Heart left ventricle (tissue), 16 donors: ENCODE results near the gene REPIN1. TPM values are rescaled to one million over a fixed set of nuclear protein-coding genes. Genes with fewer than 3 reads are reported as not detected.

Experiments used
- ATAC-seq, 4 donors: fragments of 200-7000 bp; cut with Tn5 transposase; one replicate each; pipeline ENCODE4 v1.9.1; 2020 to 2022; ENCODE audit warnings: moderate library complexity in 4 of 4, mild to moderate bottlenecking in 3 of 4, moderate number of reproducible peaks in 1 of 4
- DNase-seq, 5 donors: peaks; one replicate each; pipeline ENCODE4 v3.0.0-alpha.2; 2020
- H3K27ac ChIP-seq, 12 donors: fragments of 200-600 bp; sonication (generic) in 4 of 12; one replicate each; pipeline versions ENCODE4 v1.5.0 to v1.8.0; 2016 to 2022; ENCODE audit warnings: mild to moderate bottlenecking in 2 of 12
- H3K27me3 ChIP-seq, 9 donors: fragments of 200-600 bp; sonication (generic) in 2 of 9; one replicate each; pipeline versions ENCODE4 v1.5.1 to v1.8.0; 2016 to 2022; ENCODE audit warnings: mild to moderate bottlenecking in 3 of 9
- H3K36me3 ChIP-seq, 9 donors: fragments of 200-600 bp; sonication (generic) in 2 of 9; one replicate each; pipeline versions ENCODE4 v1.5.0 to v1.8.0; 2018 to 2022; ENCODE audit warnings: mild to moderate bottlenecking in 2 of 9
- H3K4me1 ChIP-seq, 12 donors: fragments of 200-600 bp; sonication (generic) in 4 of 12; one replicate each; pipeline versions ENCODE4 v1.5.0 to v1.8.0; 2016 to 2022; ENCODE audit warnings: mild to moderate bottlenecking in 3 of 12
- H3K4me3 ChIP-seq, 12 donors: fragments of 200-600 bp; sonication (generic) in 4 of 12; one replicate each; pipeline versions ENCODE4 v1.5.0 to v1.8.0; 2017 to 2022; ENCODE audit warnings: mild to moderate bottlenecking in 9 of 12, moderate library complexity in 4 of 12
- H3K9me3 ChIP-seq, 12 donors: fragments of 200-600 bp; sonication (generic) in 4 of 12; one replicate each; pipeline versions ENCODE4 v1.5.0 to v1.8.0; 2016 to 2022; ENCODE audit warnings: mild to moderate bottlenecking in 1 of 12
- CTCF ChIP-seq, 12 donors: fragments of 200-600 bp; sonication (generic) in 4 of 12; IDR thresholded peaks; one replicate each; pipeline versions ENCODE4 v1.5.0 to v1.8.0; 2018 to 2022; ENCODE audit warnings: antibody characterized with exemption in 12 of 12, mild to moderate bottlenecking in 5 of 12
- POLR2A ChIP-seq, 2 donors: fragments of 450-650 bp; IDR thresholded peaks; one replicate each; pipeline ENCODE4 v1.6.1; 2017; ENCODE audit warnings: antibody characterized with exemption in 2 of 2, mild to moderate bottlenecking in 2 of 2, moderate library complexity in 2 of 2
- WGBS, 4 donors: extraction: QIAGEN DNeasy Blood & Tissue Kit in 2 of 4; methylation state at CpG; one replicate each; pipeline versions ENCODE4 v1.1.5 to v1.1.7; 2013 to 2018; 5-methylcytosine and 5-hydroxymethylcytosine counted together
- intact Hi-C, 10 donors: fragments of 100-400 bp; cut with DNase I; formaldehyde crosslinking; loops; one replicate each; pipeline versions ENCODE4 v1.11.1 to v1.14.2; 2022
- polyA plus RNA-seq, 2 donors: library from polyadenylated mRNA; stranded (reverse); fragments of 200-250 nt; gene quantifications; one replicate each; pipeline ENCODE4 v1.2.3, GENCODE V29; 2013
- total RNA-seq, 9 donors: library from RNA; depleted of rRNA in 2 of 9; stranded (reverse); fragments of >200 nt in 2 of 9; fragmentation: NEBNext Ultra II Directional in 3 of 9; extraction: Animal tissue kit (Norgen Biotek cat#: 25700) in 3 of 9; gene quantifications; one replicate each; pipeline versions ENCODE4 v1.1.0 to v1.2.4, GENCODE V29; 2016 to 2023
- donor health status: ischemic (EF 13 %, LVEDD 7.1; RV severe dilation, severe dysfunction).
- donor health status: healthy with polysubstance abuse.
- donor health status: DM: no; HTN: yes; CAD: no.
- donor health status: DM: no; HTN: no; CAD: no.
- donor health status: ischemic (EF 25% LVEDD 6.9; RV normal size, moderate dysfunction).
- donor health status: ischemic (EF 25% LVEDD 5.7; RV mildly dilated, moderate dysfunction).
- donor health status: healthy.
- donor health status: DM: yes; HTN: yes; CAD: no.
- donor health status: ischemic (EF 35%, LVEDD 5.7; RV mildly dilated, moderate dysfunction).
- donor health status: nonischemic (EF 11% LVEDD 7.7; RV severe dilation, severe dysfunction).
- donor health status: DM: yes; HTN: yes; CAD: no.
- donor health status: PGD.
- donor health status: ischemic (EF 29% LVEDD 5.4; RV normal size, mild dysfunction).
- donor health status: nonischemic (EF 23%, LVEDD 6.1; RV moderate dilation, normal function).

The REPIN1 gene
- total and polyA plus RNA-seq, 11 donors = 49.8 to 141 (median 98.4) TPM

DNA sequence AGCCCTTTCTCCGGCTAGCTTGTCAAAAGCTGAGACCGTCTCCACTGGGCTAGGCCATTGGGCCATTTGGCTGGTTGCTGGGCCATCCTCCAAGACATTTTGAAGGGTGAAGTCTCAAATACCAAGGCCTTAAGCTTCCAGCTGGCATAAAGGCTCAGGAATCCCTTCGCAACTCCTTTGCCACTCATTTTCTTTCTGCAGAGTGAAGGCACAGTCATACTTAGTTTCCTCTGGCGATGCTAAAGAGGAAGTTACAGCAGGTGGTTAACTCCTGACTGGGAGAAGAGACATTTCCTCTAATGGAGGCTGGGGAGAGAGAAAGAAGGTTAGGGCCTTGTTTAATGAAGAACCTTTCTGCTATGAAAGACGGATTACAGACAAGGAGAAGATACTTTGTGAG, 4.8 kb upstream of the REPIN1 start:
- intact Hi-C loops = loop anchor here in 1 of 10 donors (5.0 kb wide), 1 partner anchor 43 kb away; a partner anchor contains a TSS
- Histone ChIP-seq H3K9me3 (no peaks in the 10 kb centered on the region), H3K36me3 (no peaks in the 10 kb centered on the region), H3K4me3 (no peak overlapping the region), H3K27ac (no peak overlapping the region), H3K27me3 (no peaks in the 10 kb centered on the region), H3K4me1 (peaks cover 0 to 31% (median 10%) of the 10 kb centered on the region in 12 donors)
- ATAC-seq (no peak), DNase-seq (no peak)
- TF ChIP-seq POLR2A (IDR thresholded peaks at IDR 0.05) (no peak), CTCF (IDR thresholded peaks at IDR 0.05) (no peak)
- WGBS, 4 donors = 69 to 83% (median 76%) methylated on average over 4 to 5 of the region's 5 CpGs

DNA sequence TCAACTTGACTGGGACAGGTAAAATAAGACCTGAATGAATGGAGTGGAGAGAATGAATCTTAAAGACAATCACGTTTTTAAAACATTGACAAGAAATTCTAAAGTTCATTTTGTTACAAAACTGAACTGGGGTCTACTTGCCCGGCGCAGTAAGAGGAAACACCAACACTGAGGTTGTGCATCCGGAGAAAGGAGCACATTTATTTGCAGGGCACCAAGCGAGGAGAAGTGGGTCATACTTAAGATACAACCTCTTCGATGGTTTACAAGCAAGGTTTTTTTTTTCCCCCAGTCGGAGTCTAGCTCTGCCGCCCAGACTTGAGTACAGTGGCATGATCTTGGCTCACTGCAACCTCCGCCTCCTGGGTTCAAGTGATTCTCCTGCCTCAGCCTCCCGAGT, 3.4 kb upstream of the REPIN1 start:
- TF ChIP-seq POLR2A (IDR thresholded peaks at IDR 0.05) (no peak), CTCF (IDR thresholded peaks at IDR 0.05) (no peak)
- ATAC-seq = no peak
- Histone ChIP-seq H3K27ac (peak overlapping the region in 1 of 12 donors; percentile 33), H3K27me3 (no peaks in the 10 kb centered on the region), H3K4me3 (no peak overlapping the region), H3K9me3 (no peaks in the 10 kb centered on the region), H3K4me1 (peaks cover 2 to 41% (median 18%) of the 10 kb centered on the region in 12 donors), H3K36me3 (peaks cover 0 to 4% (median 0%) of the 10 kb centered on the region in 9 donors)
- DNase-seq = no peak
- 90 to 95% (median 91%) methylated on average over 10 of the region's 10 CpGs for WGBS, 4 donors
- intact Hi-C loops = loop anchor here in 5 of 10 donors (5.0 kb wide), 4 partner anchors 37 to 662 kb away; partner anchors contain the start of gene ABCB8 (in 1 of the 5)

- peaks cover 2 to 47% (median 22%) of the 10 kb centered on the region in 12 donors for H3K4me1 ChIP-seq
- no peak for DNase-seq
- no peaks in the 10 kb centered on the region for H3K27me3 ChIP-seq
- TF ChIP-seq CTCF (IDR thresholded peaks at IDR 0.05) (no peak), POLR2A (IDR thresholded peaks at IDR 0.05) (no peak)
- peaks cover 0 to 9% (median 3%) of the 10 kb centered on the region in 9 donors for H3K36me3 ChIP-seq
- no peak overlapping the region for H3K4me3 ChIP-seq
- no peak for ATAC-seq
- 84 to 93% (median 89%) methylated on average over 5 of the region's 5 CpGs for WGBS, 4 donors
- intact Hi-C loops = loop anchor here in 5 of 10 donors (5.0 kb wide), 4 partner anchors 36 to 661 kb away; partner anchors contain the start of gene ABCB8 (in 1 of the 5)
- H3K27ac ChIP-seq = peak overlapping the region in 1 of 12 donors; percentile 33
- H3K9me3 ChIP-seq = no peaks in the 10 kb centered on the region
Measured at GRCh38 chr7:150365673-150366398, 2.8 kb upstream of the REPIN1 start.

DNA sequence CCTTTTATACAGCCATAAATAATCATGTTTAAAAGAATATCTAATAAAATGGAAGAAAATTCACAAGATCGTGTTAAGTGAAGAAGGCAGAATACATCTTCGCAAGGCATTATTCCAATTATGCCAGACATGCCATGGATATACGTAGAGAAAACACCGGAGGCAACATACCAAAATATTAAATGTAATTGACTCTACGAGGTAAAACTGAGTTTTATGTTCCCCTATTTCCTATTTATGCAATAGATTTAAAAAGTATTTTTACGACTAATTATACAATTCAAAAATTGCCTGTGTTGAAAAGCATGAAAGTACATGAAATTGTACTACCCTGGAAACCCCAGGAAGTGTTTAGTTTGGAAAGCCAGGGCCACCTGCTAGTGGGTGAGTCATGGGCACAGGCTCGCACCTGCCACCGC, 936 bp upstream of the REPIN1 start:
- Histone ChIP-seq H3K4me3 (peak overlapping the region; percentile 64 to 97 (median 90)), H3K4me1 (peaks cover 2 to 48% (median 24%) of the 10 kb centered on the region in 12 donors), H3K9me3 (no peaks in the 10 kb centered on the region), H3K36me3 (peaks cover 0 to 26% (median 22%) of the 10 kb centered on the region in 9 donors), H3K27ac (peak overlapping the region; percentile 90 to 99 (median 97)), H3K27me3 (no peaks in the 10 kb centered on the region)
- WGBS, 4 donors = 60 to 66% (median 63%) methylated on average over 8 of the region's 8 CpGs
- intact Hi-C loops = loop anchor here in 6 of 10 donors (1.0 to 5.0 kb wide), 6 partner anchors 35 to 660 kb away; partner anchors contain the start of gene ABCB8 (in 1 of the 6)
- no peak for ATAC-seq
- TF ChIP-seq POLR2A (IDR thresholded peaks at IDR 0.05) = no peak
- TF ChIP-seq CTCF (IDR thresholded peaks at IDR 0.05) = no peak
- DNase-seq = no peak
